ENCODE results near the gene RALGAPA2.

DNA sequence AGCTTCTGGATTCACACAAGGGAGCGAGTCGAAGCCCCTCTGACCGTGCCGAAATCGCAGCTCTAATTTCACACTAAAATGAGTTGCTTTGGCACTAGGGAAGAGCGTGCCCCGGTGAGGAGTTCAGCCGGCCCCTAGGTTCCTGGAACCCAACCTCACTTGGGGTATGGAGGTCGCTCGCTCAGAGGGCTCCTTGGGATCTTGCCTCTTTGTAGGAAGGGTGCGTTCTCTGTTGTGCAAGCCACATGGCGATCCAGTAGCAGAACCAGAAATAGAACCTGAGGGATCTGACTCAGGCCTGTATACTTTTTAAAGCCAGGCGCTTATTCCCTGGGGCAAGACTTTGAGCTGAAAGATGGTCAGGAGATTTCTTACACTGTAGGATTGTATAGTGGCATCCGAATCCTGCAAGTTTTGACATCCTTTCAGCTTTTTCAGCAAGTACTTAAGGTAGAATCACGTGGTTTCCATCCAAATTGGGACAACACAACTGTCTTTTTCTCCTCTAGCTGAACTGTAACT is 861 bp upstream of the RALGAPA2 start:
- TF ChIP-seq, protein P1, sequence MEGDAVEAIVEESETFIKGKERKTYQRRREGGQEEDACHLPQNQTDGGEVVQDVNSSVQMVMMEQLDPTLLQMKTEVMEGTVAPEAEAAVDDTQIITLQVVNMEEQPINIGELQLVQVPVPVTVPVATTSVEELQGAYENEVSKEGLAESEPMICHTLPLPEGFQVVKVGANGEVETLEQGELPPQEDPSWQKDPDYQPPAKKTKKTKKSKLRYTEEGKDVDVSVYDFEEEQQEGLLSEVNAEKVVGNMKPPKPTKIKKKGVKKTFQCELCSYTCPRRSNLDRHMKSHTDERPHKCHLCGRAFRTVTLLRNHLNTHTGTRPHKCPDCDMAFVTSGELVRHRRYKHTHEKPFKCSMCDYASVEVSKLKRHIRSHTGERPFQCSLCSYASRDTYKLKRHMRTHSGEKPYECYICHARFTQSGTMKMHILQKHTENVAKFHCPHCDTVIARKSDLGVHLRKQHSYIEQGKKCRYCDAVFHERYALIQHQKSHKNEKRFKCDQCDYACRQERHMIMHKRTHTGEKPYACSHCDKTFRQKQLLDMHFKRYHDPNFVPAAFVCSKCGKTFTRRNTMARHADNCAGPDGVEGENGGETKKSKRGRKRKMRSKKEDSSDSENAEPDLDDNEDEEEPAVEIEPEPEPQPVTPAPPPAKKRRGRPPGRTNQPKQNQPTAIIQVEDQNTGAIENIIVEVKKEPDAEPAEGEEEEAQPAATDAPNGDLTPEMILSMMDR (IDR thresholded peaks at IDR 0.05) = no peak
- TF ChIP-seq POLR2AphosphoS5 (IDR thresholded peaks at IDR 0.05; ENCODE audit: low read depth, low read length) (no peak), SIN3A (IDR thresholded peaks at IDR 0.05; ENCODE audit: borderline replicate concordance, insufficient read depth, low read depth, low read length) (no peak)

Data from Panc1 (cell line).